K562 (cell line): ENCODE data around the gene GPR3. TPM values are rescaled to one million over a fixed set of nuclear protein-coding genes. Genes with fewer than 3 reads are reported as not detected.

Experiments used
- BCOR ChIP-seq: fragments of 450-650 bp; IDR thresholded peaks from 2 replicates; pipeline ENCODE4 v1.6.1; 2016
- CBFB ChIP-seq: sonication (generic); formaldehyde crosslinking; IDR thresholded peaks from 2 replicates; pipeline ENCODE4 v1.4.0; 2020; ENCODE audit warnings: mild to moderate bottlenecking, missing genetic modification reagents
- CREBBP ChIP-seq: IDR thresholded peaks from one replicate; pipeline ENCODE4 v1.6.1; 2012; ENCODE audit warnings: low read depth, mild to moderate bottlenecking, control low read depth, inconsistent platforms, low read length
- E2F3 ChIP-seq: fragments of 250-450 bp; sonication (Bioruptor Pico); IDR thresholded peaks from 2 replicates; pipeline ENCODE4 v1.4.0; 2020; ENCODE audit warnings: mild to moderate bottlenecking
- GABPB1 ChIP-seq: sonication (generic); formaldehyde crosslinking; IDR thresholded peaks from 2 replicates; pipeline ENCODE4 v1.8.0; 2022; ENCODE audit warnings: mild to moderate bottlenecking, missing genetic modification reagents
- GTF2A2 ChIP-seq: IDR thresholded peaks from 2 replicates; pipeline ENCODE4 v1.6.1; 2016; ENCODE audit warnings: mild to moderate bottlenecking, missing genetic modification characterization, missing compliant biosample characterization
- HBP1 ChIP-seq: fragments of 450-650 bp; formaldehyde crosslinking; IDR thresholded peaks from 2 replicates; pipeline ENCODE4 v1.4.0; 2022; ENCODE audit warnings: missing genetic modification characterization
- MAX ChIP-seq: sonication (generic); formaldehyde crosslinking; IDR thresholded peaks from 2 replicates; pipeline ENCODE4 v1.9.0; 2022; ENCODE audit warnings: mild to moderate bottlenecking, missing genetic modification reagents
- MGA ChIP-seq: fragments of 450-650 bp; IDR thresholded peaks from 2 replicates; pipeline ENCODE4 v1.6.1; 2016; ENCODE audit warnings: mild to moderate bottlenecking, moderate library complexity
- TCF3 ChIP-seq: sonication (generic); formaldehyde crosslinking; IDR thresholded peaks from 2 replicates; pipeline ENCODE4 v1.4.0; 2020; ENCODE audit warnings: mild to moderate bottlenecking, missing genetic modification reagents
- WHSC1 ChIP-seq: IDR thresholded peaks from one replicate; pipeline ENCODE4 v1.6.1; 2012; ENCODE audit warnings: low read length, control low read depth, inconsistent platforms
- ZNF639 ChIP-seq, 2 experiments: fragments of 200-800 bp in 1 of 2; sonication (Bioruptor generic) in 1 of 2; sonication (generic) in 1 of 2; formaldehyde crosslinking in 1 of 2; IDR thresholded peaks in 1 of 2; conservative IDR thresholded peaks in 1 of 2; 2 replicates each; pipeline versions ENCODE4 v1.5.0 to v1.6.1; 2016 to 2020; ENCODE audit warnings: missing compliant biosample characterization in 1 of 2, missing genetic modification characterization in 1 of 2, missing genetic modification reagents in 1 of 2
- polyA plus RNA-seq, 8 experiments: library from polyadenylated mRNA; depleted of rRNA in 4 of 8; stranded (reverse) in 5 of 8; unstranded in 3 of 8; fragments of >200 nt; fragmentation: Nextera tagmentation in 2 of 8; fragmentation: Illumina TruSeq in 1 of 8; extraction: Ambion mirVana in 2 of 8; extraction: Trizol in 1 of 8; gene quantifications; 2 replicates each; pipeline versions ENCODE4 v1.2.1 to v1.2.3, GENCODE V29; 2011 to 2014; ENCODE audit warnings: inconsistent platforms in 1 of 8, missing spikeins in 1 of 8
- total RNA-seq, 7 experiments: library from RNA; depleted of rRNA in 6 of 7; stranded (reverse); fragments of >200 nt in 6 of 7; fragmentation: Illumina TruSeq in 2 of 7; extraction: Trizol in 2 of 7; gene quantifications; 2 replicates each; pipeline versions ENCODE4 v1.2.1 to v1.2.3, GENCODE V29; 2011 to 2021; ENCODE audit warnings: low replicate concordance in 1 of 7

The GPR3 gene
- total and polyA plus RNA-seq, 9 of the 15 experiments (the other 6 are each of a cell fraction or from before 2014, with no cell fraction given), result 0.24 to 11.5 (median 3.7) TPM

- TF ChIP-seq HBP1 (peak; percentile 64; the same call in 1 of the 2 replicates), CBFB (CRISPR knock-in tag) (peak; percentile 80; the same call in 1 of the 2 replicates), WHSC1 (peak; percentile 48), E2F3 (0 out of 2 replicates have a peak, but pooled peaks have one; percentile 0), TCF3 (0 out of 2 replicates have a peak, but pooled peaks have one; percentile 41), CREBBP (no peak), MAX (CRISPR knock-in tag) (peak; percentile 67), MGA (peak; percentile 82), GTF2A2 (tag) (0 out of 2 replicates have a peak, but pooled peaks have one; percentile 48), BCOR (no peak), GABPB1 (CRISPR knock-in tag) (peak; percentile 15; the same call in 1 of the 2 replicates), ZNF639 (CRISPR knock-in tag; conservative IDR thresholded peaks at IDR 0.05 in 1 of 2, IDR thresholded peaks at IDR 0.05 in 1 of 2) (0 out of 4 replicates have a peak, but pooled peaks of 1 of the 2 experiments have one; percentile 26)
Measured at GRCh38 chr1:27342778-27343638, 49.4 kb upstream of the GPR3 start (continued).
